NCI-H1417 (cell line): ENCODE measurements around the gene AJM1.
"Not testable (repeated sequence)": the region's sequence is repeated elsewhere in the genome, so short reads cannot be mapped to it uniquely, and the experiment has no call there.

Experiments used
- DNase-seq, 3 experiments: peaks; one replicate each; lab custom pipeline; 2025; lab: John Stamatoyannopoulos, UW

The AJM1 gene

GRCh38 chr9:136880651-136881050, 38.4 kb downstream of the AJM1 start:
- no peak for DNase-seq

- peak in 2 of 3 experiments; percentile 30 to 62 for DNase-seq
These were observed 39.4 kb downstream of the AJM1 start for GRCh38 chr9:136881691-136882108.

- peak in 1 of 3 experiments; percentile 52 for DNase-seq
These were observed 40.0 kb downstream of the AJM1 start for GRCh38 chr9:136882109-136882946.

GRCh38 chr9:136882947-136883283, 40.6 kb downstream of the AJM1 start:
- DNase-seq = not testable (repeated sequence)

GRCh38 chr9:136883670-136884069, 41.4 kb downstream of the AJM1 start:
- DNase-seq = not testable (repeated sequence)

- DNase-seq = peak; percentile 95 to 99 (median 99)
These were observed 43.8 kb downstream of the AJM1 start, which contains the start of gene TRAF2 for GRCh38 chr9:136885950-136886578. Gene TRAF2 (plus strand): TSS chr9:136886516. CDS start chr9:136898741, 12,225 bp downstream.

GRCh38 chr9:136886610-136887597, 44.6 kb downstream of the AJM1 start:
- peak in 2 of 3 experiments; percentile 57 to 66 for DNase-seq

GRCh38 chr9:136888454-136888853, 46.2 kb downstream of the AJM1 start:
- no peak for DNase-seq

GRCh38 chr9:136889858-136890257, 47.6 kb downstream of the AJM1 start:
- DNase-seq = no peak

GRCh38 chr9:136890661-136891060, 48.4 kb downstream of the AJM1 start:
- DNase-seq = no peak
